ENCODE measurements around the gene ALKBH5.

ALKBH5 gene

DNA sequence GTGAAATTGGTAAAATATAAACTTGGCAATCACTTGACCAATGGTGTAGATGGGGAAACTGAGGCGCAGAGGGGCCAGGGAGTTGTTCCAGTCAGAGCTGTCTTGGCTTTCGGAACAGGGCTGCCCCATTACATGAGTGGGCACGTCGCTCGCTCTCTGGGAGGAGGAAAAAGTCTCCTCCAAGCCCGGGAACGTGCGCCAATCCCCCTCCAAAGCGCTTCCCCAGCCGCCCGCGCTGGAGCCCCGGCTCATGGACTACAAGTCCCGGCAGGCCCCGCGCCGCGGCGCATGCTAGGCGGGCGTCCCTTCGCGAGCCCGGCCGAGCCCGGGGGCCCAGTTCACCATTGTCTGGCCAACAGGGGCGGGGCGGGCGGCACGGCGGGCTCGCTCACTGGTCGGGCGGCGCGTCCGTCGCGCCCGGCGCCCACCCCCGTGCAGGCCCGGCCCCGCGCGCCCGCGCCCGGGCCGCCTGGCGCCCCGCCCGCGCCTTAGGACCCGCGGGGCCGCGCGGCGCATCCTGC, 41.6 kb downstream of the ALKBH5 start, which contains the start of gene LLGL1:
Gene LLGL1 (plus strand): TSS at position 515 of the 521 bp plus-strand sequence. CDS start 48 bp downstream, outside the sequence.
- DNase-seq = peak; percentile 95

DNA sequence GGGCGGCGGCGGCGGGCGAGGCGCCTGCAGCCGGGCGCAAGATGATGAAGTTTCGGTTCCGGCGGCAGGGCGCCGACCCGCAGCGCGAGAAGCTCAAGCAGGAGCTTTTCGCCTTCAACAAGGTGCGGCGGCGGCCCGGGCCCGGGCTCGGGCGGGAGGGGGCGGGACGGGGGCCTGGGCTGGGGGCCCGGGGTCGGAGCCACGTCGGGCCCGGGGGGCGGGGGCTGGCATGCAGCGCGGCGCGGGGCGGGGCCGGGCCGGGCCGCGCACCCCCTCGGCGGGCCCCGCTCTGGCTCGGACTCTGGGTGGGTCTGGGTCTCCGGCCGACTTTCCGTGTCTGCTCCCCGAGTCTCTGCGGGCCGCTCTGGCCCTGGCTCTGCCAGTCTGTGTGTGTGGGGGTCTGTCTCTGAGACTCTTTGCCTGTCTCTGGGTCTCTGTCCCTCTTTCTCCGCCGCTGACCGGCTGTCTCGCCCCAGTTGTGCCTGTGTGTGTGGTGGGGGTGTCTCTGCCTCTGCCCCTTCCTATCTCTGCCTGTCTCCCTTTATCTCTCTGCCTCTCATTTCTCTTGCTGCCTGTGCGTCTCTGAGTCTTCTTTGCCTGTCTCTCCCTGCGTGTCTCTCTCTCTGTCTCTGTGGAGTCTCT, 42.1 kb downstream of the ALKBH5 start:
- DNase-seq = no peak

DNA sequence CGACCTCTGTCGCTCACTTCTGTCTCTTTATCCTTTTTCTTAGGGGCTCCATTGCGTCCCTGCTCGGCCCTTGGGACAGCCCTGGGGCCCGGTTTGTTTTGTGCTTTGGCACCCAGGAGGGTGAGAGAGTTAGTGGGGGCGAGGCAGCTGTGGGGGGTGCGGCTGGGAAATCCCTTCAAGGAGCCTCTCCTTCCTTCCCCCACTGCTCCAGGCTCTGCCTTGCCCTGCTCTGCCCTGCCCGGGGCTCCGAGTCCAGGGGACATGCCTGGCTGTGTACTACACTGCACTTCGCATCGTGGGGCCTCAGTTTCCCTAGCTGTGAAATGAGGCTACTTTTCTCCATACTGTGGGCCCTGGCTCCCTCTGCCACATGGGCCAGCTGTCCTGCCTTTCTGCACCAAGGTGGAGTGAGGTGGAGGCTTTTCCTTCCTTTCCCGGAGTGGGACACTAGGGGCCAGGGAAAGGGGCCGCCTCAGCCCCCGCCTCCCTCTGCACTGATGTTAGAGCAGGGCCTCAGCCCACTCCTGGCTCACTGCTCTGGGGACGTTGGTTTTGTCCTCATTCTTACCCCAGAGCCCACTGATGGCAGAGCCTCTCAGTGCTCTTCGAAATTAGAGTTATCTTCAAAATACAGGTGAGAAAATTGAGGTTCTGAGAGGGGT, 42.8 kb downstream of the ALKBH5 start:
- DNase-seq = no peak

DNA sequence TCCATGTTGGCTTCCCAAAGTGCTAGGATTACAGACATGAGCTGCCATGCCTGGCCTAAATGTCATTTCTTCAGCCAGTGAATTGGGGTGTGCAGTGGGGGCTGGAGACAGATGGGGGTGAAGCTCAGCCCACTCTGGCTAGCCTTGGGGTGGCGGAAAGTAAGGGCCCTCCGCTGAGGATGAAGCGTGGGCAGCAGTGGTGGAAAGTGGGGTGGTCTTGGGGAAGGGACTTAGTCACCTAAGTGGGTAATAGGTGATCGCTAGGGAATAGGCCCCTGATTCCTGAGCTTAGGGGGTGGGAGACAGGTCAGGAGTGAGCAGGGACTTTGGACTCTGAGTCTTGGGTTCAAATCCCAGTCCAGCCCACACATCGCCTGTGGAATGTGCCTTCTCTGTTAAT, 44.0 kb downstream of the ALKBH5 start:
- no peak for DNase-seq

DNA sequence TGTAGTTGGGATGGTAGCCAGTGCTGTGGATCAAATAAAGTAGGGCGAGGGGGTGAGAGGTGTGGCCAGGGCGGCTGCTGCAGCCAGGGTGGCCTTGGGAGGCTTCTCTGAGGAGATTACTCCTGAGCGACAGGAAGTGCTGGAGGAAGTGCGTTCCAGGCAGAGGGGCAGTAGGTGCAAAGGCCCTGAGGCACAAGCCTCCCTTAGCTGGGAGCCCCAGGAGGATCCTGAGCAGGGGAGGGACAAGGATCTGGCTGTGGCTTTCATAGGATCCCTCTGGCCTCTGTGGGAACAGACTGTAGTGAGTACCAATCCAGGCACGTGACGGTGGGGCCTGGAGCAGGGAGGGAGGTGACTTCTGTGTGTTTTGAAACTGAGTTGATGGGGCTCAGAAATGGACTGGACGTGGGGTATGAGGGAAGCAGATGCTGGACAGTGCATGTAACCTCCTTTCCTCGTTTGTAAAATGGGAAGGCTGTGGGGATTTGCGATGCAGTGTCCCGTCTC, 44.6 kb downstream of the ALKBH5 start:
- DNase-seq = no peak

DNA sequence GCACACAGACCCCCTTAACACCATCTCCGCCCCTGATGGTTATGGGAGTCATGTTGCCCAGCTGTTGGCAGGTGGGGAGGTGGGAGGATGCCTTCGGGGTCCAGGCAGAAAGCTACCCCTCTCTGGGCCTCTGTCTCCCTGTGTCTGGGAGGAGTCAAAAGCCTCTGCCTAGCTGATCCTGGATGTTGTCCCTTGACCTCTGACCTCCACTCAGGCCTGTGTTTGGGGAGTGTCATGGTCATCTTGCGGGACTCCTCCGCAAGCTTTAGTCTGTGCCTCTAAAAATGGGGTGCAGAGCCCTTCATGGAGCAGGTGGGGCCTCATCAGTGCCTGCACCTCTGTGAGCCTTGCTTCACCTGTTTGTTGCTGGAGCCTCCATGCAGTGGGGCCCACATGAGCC, 45.6 kb downstream of the ALKBH5 start:
- no peak for DNase-seq

DNA sequence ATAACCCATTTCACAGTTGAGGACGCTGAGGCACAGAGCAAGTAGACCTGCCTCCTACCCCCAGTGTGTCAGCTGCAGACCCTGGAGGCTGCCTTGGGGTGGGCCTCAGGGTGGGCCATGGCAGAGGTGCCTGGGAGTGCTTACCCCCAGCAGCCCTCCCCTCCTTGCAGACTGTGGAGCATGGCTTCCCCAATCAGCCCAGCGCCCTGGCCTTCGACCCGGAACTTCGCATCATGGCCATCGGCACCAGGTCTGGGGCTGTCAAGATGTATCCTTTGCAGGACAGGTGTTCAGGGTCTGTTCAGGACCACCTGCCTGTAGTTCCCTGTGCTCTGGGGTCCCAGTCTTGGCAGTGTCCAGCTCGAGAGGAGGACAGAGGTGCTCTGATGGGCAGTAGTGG, 46.1 kb downstream of the ALKBH5 start:
- no peak for DNase-seq

DNA sequence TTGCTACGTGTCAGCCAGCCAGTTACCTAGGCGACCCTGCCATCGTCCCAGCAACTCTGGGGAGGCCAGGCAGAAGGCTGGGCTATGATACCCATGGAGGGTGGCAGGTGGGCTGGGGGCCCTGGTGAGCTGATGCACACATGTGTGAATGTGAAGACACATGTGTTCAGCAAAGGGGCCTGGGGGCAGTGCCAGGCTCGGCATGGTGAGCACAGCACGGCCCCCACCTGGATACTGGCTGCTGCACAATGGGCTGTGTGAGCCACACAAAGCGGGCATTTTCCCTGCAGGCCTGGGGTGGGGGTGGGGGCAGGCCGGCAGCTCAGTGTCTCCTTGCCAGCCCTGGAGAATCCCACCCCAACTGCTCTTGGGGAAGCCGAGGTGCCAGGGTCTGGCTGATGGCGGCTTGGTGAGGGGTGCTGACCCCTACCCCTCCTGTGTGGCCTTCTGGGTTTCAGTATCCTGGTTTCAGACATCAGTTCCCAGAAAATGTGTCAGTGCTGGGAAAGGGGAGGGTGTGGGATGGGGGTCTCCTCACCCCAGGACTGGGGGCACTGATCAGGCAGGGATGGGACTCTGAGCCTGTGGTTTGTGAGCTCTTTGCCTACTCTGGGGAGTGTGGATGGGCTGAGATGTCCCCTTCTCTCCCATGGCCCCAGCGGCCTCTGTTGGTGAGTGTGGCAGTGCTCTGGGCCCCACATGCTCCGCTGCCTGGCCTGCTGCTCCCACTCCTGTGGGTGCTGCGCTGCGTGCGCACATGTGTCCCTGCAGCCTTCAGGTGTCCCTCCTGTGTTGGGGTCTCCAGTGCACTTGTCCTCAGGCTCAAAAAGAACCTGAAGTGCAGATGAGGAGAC, 46.9 kb downstream of the ALKBH5 start:
- no peak for DNase-seq

DNA sequence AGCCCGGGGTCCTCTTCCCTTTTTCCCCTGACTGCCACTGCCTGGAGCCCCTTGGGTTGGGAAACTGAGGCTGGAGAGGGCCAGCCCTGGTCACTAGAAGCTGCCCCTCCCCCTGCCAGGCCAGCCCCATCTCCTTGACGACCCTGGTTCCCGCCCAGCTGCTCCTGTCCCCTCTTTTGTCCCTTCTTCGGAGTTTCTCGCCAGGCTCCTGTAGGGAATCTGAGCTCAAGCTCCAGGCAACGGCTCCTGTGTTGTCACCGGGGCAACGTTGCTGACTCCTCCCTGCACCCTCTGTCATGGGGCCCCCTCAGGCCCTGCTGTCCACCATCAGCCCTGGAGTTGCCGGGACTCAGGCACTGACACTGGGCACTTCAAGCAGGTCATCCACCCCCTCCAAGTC, 47.5 kb downstream of the ALKBH5 start:
- no peak for DNase-seq

DNA sequence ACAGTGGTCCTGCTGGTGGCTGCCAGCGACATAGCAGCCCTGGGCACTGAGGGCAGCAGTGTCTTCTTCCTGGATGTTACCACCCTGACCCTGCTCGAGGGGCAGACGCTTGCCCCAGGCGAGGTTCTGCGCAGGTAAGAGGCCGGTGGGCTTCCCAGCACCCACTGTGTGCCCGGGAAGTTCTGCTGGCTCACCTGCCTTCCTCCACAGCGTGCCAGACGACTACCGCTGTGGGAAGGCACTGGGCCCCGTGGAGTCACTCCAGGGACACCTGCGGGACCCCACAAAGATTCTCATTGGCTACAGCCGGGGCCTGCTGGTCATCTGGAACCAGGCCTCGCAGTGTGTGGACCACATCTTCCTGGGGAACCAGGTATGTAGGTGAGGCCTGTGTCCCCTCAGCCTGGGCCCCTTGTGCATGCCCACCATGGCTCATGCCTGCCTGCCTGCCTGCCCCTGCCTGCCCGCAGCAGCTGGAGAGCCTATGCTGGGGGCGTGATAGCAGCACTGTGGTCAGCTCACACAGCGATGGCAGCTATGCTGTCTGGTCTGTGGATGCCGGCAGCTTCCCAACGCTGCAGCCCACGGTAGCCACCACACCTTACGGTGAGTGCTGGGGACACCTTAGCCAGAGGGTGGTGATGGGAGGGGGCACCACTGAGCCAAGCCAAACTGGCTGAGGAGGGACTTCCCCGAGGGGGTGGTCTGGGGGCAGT, 50.3 kb downstream of the ALKBH5 start:
- DNase-seq = no peak

DNA sequence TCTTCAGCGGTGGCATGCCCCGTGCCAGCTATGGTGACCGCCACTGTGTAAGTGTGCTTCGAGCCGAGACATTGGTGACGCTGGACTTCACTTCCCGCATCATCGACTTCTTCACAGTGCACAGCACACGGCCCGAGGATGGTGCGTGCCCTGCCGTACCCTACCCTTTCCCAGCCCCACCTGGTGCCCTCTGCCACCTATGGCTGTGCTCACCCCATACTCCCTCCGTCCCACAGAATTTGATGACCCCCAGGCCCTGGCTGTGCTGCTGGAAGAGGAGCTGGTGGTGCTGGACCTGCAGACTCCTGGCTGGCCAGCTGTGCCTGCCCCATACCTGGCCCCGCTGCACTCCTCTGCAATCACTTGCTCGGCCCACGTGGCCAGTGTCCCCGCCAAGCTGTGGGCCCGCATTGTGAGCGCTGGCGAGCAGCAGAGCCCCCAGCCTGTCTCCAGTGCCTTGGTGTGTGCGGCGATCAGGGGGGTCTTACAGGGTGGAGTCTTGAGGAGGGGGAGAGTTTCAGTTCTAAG, 51.3 kb downstream of the ALKBH5 start:
- no peak for DNase-seq

DNA sequence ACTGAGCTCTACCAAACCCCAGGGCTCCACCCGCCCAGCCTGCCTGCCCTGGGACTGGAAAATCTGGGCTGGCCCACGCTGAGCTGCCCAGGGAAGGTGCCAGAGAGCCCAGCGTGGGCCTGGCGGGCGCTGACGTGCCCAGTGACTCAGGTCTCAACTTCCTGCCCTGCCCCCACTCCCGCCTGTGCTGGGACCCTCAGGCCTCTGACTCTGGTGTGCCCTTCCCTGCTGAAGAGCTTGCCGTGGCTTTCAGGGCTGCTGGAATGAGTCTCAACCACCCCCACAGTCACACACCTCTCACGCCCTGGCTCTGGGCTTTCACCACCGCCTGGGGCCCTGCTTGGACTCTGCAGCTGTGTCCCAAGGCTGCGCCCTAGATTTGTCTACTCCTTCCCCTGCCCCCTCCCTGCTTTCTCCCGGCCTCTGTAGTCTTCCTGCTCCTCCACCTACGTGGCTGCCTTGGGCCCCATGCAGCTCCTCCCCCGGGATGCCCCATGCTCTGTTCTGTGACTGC, 52.2 kb downstream of the ALKBH5 start:
- DNase-seq = peak; percentile 14

DNA sequence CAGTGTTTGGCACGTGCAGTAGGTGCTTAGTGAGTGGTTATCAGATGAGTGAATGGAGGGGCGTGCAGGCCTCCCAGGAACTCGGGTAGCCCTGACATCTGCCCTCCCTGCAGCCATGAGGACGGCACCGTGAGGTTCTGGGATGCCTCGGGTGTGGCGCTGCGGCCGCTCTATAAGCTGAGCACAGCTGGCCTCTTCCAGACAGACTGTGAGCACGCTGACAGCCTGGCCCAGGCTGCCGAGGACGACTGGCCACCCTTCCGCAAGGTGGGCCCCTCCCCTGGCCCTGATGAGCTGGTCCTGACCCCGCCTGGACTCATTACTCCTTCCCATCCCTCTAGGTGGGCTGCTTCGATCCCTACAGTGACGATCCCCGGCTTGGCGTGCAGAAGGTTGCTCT, 52.9 kb downstream of the ALKBH5 start:
- DNase-seq = no peak

DNA sequence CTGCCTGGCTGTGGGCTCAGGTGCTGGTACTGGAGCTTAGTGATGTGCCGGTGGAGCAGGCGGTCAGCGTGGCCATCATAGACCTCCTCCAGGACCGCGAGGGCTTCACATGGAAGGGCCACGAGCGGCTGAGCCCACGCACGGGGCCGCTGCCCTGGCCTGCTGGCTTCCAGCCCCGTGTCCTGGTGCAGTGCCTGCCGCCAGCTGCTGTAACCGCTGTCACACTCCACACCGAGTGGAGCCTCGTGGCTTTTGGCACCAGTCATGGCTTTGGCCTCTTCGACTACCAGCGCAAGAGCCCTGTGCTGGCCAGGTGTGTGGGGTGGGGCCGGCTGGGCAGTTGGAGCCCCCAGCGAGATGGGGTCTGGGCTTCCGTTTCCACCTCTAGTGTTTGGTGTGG, 53.8 kb downstream of the ALKBH5 start:
- DNase-seq = no peak

DNA sequence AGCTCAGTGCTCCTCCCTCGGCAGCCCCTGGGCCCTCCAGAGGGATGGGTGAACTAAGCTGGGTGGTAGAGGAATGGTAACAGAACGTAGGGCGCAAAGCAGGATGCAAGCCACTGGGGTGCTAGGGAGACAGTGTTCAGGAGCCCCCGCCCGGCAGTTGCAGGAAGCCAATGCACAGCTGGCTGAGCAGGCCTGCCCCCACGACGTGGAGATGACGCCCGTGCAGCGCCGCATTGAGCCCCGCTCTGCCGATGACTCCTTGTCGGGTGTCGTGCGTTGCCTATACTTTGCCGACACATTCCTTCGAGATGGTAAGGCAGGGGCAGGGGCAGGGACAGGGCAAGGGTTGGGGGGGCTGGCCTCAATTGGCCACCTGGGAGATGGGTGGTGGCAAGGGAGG, 54.7 kb downstream of the ALKBH5 start:
- DNase-seq = no peak

DNA sequence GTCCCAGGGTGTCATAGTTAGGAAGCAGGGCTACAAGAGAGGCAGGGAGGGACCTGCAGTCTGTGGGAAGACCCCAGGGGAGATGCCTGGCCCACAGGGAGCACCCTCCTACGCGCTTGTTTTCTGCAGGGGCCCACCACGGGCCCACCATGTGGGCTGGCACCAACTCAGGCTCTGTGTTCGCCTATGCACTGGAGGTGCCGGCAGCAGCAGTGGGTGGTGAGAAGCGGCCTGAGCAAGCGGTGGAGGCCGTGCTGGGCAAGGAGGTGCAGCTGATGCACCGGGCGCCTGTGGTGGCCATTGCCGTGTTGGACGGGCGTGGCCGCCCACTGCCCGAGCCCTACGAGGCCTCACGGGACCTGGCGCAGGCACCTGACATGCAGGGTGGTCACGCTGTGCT, 56.8 kb downstream of the ALKBH5 start:
- DNase-seq = no peak

DNA sequence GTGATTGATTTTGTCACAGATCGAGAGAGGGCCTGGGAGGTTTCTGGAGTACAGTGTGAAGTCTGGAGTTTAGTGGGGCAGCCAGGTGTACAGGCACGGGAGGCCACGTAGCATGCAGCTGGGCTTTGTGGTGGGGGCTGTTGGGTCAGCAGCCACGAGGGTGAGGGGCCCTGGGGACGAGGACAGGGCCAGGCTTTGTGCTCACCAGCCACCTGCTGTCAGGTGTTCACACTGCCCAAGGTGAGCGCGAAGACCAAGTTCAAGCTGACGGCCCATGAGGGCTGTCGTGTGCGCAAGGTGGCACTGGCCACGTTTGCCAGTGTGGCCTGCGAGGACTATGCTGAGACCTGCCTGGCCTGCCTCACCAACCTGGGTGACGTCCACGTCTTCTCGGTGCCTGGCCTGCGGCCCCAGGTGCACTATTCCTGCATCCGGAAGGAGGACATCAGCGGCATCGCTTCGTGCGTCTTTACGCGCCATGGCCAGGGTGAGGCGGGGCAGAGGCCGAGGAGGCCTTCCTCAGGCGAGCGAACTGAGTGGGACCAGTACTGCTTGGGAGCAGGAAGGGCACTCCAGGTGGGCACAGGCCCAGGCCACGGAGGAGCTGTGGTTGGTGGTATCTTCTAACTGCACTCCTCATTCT, 57.7 kb downstream of the ALKBH5 start:
- no peak for DNase-seq

DNA sequence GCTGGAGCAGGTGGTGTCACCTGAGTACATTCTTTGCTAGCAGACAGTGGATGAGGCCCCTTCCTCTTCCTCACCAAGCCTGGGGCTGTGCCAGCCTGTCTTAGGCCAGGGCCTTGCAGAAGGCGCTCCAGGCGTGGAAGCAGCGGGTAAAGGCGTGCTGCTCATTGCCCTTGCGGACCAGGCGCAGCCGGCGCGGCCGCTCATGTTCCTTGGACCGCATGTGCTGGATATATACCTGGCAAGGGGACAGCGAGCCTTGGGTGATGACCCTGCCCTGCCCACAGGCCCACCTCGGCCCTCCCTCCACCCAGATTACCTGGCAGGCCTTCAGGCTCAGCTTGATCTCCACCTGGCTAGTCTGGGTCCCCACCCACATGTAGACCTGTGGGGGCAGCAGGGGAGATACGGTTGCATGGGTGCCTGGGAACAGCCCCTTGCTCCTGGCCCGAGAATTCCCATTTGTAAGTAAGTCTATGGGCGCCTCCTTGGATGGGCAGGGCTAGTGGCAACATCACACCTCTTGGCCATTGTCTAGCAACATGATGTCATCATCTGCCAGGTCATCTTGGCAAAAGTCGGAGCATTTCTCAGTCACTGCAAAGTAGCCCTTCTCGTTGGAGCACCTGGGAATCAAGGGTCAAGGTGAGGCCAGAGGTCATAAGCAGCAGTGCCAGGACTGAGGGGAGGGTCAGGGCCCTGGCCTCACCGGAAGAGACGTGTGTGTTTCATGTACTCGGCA, 61.6 kb downstream of the ALKBH5 start:
- no peak for DNase-seq

DNA sequence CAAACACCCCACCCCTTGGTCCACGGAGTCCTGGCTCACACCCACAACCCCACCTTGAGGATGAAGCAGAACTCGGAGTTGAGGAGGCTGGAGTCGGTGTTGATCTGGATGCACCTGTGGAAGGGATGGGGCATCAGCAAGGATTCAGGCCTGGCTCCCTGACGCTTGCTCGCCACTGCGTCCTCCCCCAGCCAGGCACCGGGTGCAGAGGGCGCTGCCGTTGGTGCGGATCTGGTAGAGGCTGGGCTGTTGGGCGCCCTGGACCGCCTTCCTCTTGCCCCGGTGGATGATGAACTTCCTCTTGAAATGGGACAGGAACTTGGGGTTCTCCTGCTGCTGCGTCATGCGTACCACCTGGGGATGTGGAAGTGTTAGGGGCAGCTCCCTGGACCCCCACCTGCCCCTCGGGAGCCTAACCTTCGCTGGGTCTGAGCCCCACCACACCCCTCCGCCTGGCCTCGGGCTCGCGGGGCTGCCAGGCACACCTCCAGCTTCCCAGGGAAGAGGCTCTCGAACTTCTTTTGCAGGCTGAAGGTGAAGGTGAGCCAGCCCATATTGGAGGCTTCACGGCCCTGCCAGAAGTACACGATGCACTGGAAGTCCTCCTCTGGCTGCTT, 62.6 kb downstream of the ALKBH5 start:
- DNase-seq = no peak

DNA sequence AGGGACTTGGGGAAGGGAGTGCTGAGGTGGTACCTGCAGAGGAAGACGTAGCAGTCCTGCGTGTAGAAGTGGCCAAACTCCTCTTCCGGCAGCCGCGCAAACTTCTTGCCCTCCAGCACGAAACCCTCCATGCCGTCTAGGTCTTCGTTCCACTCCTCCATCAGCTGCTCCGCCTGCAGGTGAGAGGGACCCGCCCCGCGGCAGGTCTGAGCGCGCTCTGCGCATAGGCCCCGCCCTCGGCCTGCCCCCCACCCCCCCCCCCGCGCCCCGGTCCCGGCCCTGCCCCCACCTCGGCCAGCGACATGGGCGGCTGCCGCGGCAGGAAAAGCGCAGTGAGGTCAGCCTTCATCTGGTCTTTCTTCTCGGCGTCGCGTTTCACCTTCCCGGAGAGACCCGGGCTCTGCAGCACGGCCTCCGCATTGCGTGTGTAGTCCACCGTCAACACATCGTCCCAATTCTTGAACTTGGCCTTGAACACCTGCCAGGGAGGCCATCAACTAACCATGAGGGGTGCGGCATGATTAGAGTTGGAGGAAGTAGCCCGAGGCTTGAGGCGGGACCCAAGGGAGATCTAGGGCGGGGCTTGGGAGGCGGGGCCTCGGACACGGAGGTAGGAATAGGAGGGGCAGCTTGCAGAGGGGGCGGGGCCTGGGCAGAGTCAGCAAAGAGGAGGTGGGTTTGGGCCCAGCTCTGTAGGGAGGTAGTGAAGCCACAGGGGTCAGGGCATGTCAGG, 63.4 kb downstream of the ALKBH5 start:
- peak; percentile 46 for DNase-seq
